Heart right ventricle (tissue), 16 donors: ENCODE measurements around the gene LMTK2. TPM values are rescaled to one million over a fixed set of nuclear protein-coding genes. Genes with fewer than 3 reads are reported as not detected.

Experiments used
- ATAC-seq, 8 donors: fragments of 200-7000 bp; cut with Tn5 transposase; one replicate each; pipeline ENCODE4 v1.9.1; 2020; ENCODE audit warnings: mild to moderate bottlenecking in 8 of 8, moderate library complexity in 8 of 8, moderate number of reproducible peaks in 1 of 8
- DNase-seq, 2 donors: peaks; one replicate each; pipeline ENCODE4 v3.0.0-alpha.2; 2020
- H3K27ac ChIP-seq, 10 donors: fragments of 200-600 bp; sonication (generic) in 2 of 10; one replicate each; pipeline versions ENCODE4 v1.5.0 to v1.8.0; 2020 to 2022; ENCODE audit warnings: mild to moderate bottlenecking in 3 of 10
- H3K27me3 ChIP-seq, 7 donors: fragments of 200-600 bp; one replicate each; pipeline ENCODE4 v1.8.0; 2021 to 2022; ENCODE audit warnings: mild to moderate bottlenecking in 2 of 7
- H3K36me3 ChIP-seq, 9 donors: fragments of 200-600 bp; sonication (generic) in 1 of 9; one replicate each; pipeline versions ENCODE4 v1.5.0 to v1.8.0; 2020 to 2022; ENCODE audit warnings: mild to moderate bottlenecking in 2 of 9
- H3K4me1 ChIP-seq, 9 donors: fragments of 200-600 bp; sonication (generic) in 1 of 9; one replicate each; pipeline versions ENCODE4 v1.5.0 to v1.8.0; 2020 to 2022; ENCODE audit warnings: mild to moderate bottlenecking in 4 of 9
- H3K4me3 ChIP-seq, 10 donors: fragments of 200-600 bp; sonication (generic) in 2 of 10; one replicate each; pipeline versions ENCODE4 v1.5.0 to v1.8.0; 2020 to 2022; ENCODE audit warnings: mild to moderate bottlenecking in 7 of 10, moderate library complexity in 2 of 10
- H3K9me3 ChIP-seq, 11 donors: fragments of 200-600 bp in 10 of 11; sonication (generic) in 2 of 11; one replicate each; pipeline versions ENCODE4 v1.5.0 to v1.8.0; 2013 to 2022; ENCODE audit warnings: mild to moderate bottlenecking in 2 of 11, control low read depth in 1 of 11, moderate library complexity in 1 of 11
- CTCF ChIP-seq, 9 donors: fragments of 200-600 bp; sonication (generic) in 2 of 9; IDR thresholded peaks; one replicate each; pipeline versions ENCODE4 v1.5.0 to v1.8.0; 2021 to 2022; ENCODE audit warnings: antibody characterized with exemption in 9 of 9, mild to moderate bottlenecking in 5 of 9, moderate library complexity in 1 of 9
- WGBS, 2 donors: extraction: QIAGEN DNeasy Blood & Tissue Kit; methylation state at CpG; one replicate each; pipeline ENCODE4 v1.1.7; 2013; ENCODE audit warnings: inconsistent platforms in 1 of 2; 5-methylcytosine and 5-hydroxymethylcytosine counted together
- intact Hi-C, 10 donors: fragments of 100-400 bp; cut with DNase I; formaldehyde crosslinking; loops; one replicate each; pipeline versions ENCODE4 v1.11.1 to v1.14.2; 2022
- polyA plus RNA-seq, 2 donors: library from polyadenylated mRNA; stranded (reverse); fragments of 200-250 nt; gene quantifications; one replicate each; pipeline ENCODE4 v1.2.3, GENCODE V29; 2013
- total RNA-seq, 10 donors: library from RNA; stranded (reverse); fragmentation: NEBNext Ultra II Directional in 3 of 10; extraction: Animal tissue kit (Norgen Biotek cat#: 25700) in 3 of 10; gene quantifications; one replicate each; pipeline versions ENCODE4 v1.2.1 to v1.2.4, GENCODE V29; 2021 to 2023
- donor health status: Arrhythmogenic right ventricular cardiomyopathy.
- donor health status: ischemic (EF 13 %, LVEDD 7.1; RV severe dilation, severe dysfunction).
- donor health status: healthy with polysubstance abuse.
- donor health status: DM: no; HTN: yes; CAD: no.
- donor health status: DM: no; HTN: no; CAD: no.
- donor health status: ischemic (EF 25% LVEDD 6.9; RV normal size, moderate dysfunction).
- donor health status: ischemic (EF 25% LVEDD 5.7; RV mildly dilated, moderate dysfunction).
- donor health status: healthy.
- donor health status: DM: yes; HTN: yes; CAD: no.
- donor health status: Ischemic cardiomyopathy.
- donor health status: ischemic (EF 35%, LVEDD 5.7; RV mildly dilated, moderate dysfunction).
- donor health status: nonischemic (EF 11% LVEDD 7.7; RV severe dilation, severe dysfunction).
- donor health status: DM: yes; HTN: yes; CAD: no.
- donor health status: PGD.
- donor health status: ischemic (EF 29% LVEDD 5.4; RV normal size, mild dysfunction).
- donor health status: nonischemic (EF 23%, LVEDD 6.1; RV moderate dilation, normal function).

LMTK2 gene
- total and polyA plus RNA-seq, 12 donors: 2.9 to 50.2 (median 27.0) TPM

- H3K27ac ChIP-seq: no peak overlapping the region
- H3K4me1 ChIP-seq: peaks cover 0 to under 1% (median 0%) of the 10 kb centered on the region in 9 donors
- DNase-seq: no peak
- no peak for ATAC-seq
- intact Hi-C loops: no loop called here
- peaks cover 0 to 70% (median 30%) of the 10 kb centered on the region in 9 donors for H3K36me3 ChIP-seq
- H3K9me3 ChIP-seq: peaks cover 0 to 18% (median 0%) of the 10 kb centered on the region in 11 donors
- no peak overlapping the region for H3K4me3 ChIP-seq
- no peaks in the 10 kb centered on the region for H3K27me3 ChIP-seq
- TF ChIP-seq CTCF (IDR thresholded peaks at IDR 0.05): no peak
- 85 to 94% methylated on average over 16 of the region's 16 CpGs for WGBS, 2 donors
Observed at GRCh38 chr7:98196706-98197605, 90.3 kb downstream of the LMTK2 start.

GRCh38 chr7:98199131-98199530 is 92.5 kb downstream of the LMTK2 start:
- intact Hi-C loops: no loop called here
- H3K4me1 ChIP-seq: peaks cover 0 to 10% (median 0%) of the 10 kb centered on the region in 9 donors
- H3K27ac ChIP-seq: no peak overlapping the region
- no peak overlapping the region for H3K4me3 ChIP-seq
- no peak for ATAC-seq
- 97 to 98% methylated on average over 5 of the region's 5 CpGs for WGBS, 2 donors
- H3K27me3 ChIP-seq: no peaks in the 10 kb centered on the region
- H3K36me3 ChIP-seq: peaks cover 0 to 60% (median 9%) of the 10 kb centered on the region in 9 donors
- peaks cover 0 to 18% (median 0%) of the 10 kb centered on the region in 11 donors for H3K9me3 ChIP-seq
- TF ChIP-seq CTCF (IDR thresholded peaks at IDR 0.05): no peak
- no peak for DNase-seq

- Histone ChIP-seq H3K36me3 (peaks cover 0 to 60% (median 7%) of the 10 kb centered on the region in 9 donors), H3K27ac (no peak overlapping the region), H3K4me1 (peaks cover 0 to 10% (median 0%) of the 10 kb centered on the region in 9 donors), H3K27me3 (no peaks in the 10 kb centered on the region), H3K4me3 (no peak overlapping the region), H3K9me3 (peaks cover 0 to 18% (median 0%) of the 10 kb centered on the region in 11 donors)
- no peak for TF ChIP-seq CTCF (IDR thresholded peaks at IDR 0.05)
- no peak for ATAC-seq
- intact Hi-C loops: no loop called here
- 91 to 92% methylated on average over 6 of the region's 6 CpGs for WGBS, 2 donors
- no peak for DNase-seq
Observed at GRCh38 chr7:98200364-98200763, 93.7 kb downstream of the LMTK2 start.

GRCh38 chr7:98202367-98203195 is 95.9 kb downstream of the LMTK2 start:
- no peak overlapping the region for H3K27ac ChIP-seq
- TF ChIP-seq CTCF (IDR thresholded peaks at IDR 0.05): no peak
- H3K9me3 ChIP-seq: peaks cover 0 to 18% (median 0%) of the 10 kb centered on the region in 11 donors
- peaks cover 0 to 10% (median 0%) of the 10 kb centered on the region in 9 donors for H3K4me1 ChIP-seq
- WGBS, 2 donors: 85 to 88% methylated on average over 15 of the region's 15 CpGs
- ATAC-seq (no peak), DNase-seq (no peak)
- peaks cover 0 to 60% (median 24%) of the 10 kb centered on the region in 9 donors for H3K36me3 ChIP-seq
- H3K4me3 ChIP-seq: no peak overlapping the region
- intact Hi-C loops: no loop called here
- no peaks in the 10 kb centered on the region for H3K27me3 ChIP-seq
